Loucy (cell line): ENCODE results near the gene VTN.

Source experiments
- H2AFZ ChIP-seq: fragments of 200-600 bp; sonication (generic); 2 replicates; pipeline ENCODE4 v1.6.0; 2016; ENCODE audit warnings: antibody characterized with exemption, mild to moderate bottlenecking, low read length, moderate library complexity
- H3F3A ChIP-seq: fragments of 200-600 bp; 2 replicates; pipeline ENCODE4 v1.6.0; 2016; ENCODE audit warnings: antibody characterized with exemption, low read depth, mild to moderate bottlenecking
- H3K27me3 ChIP-seq: fragments of 200-600 bp; sonication (generic); 2 replicates; pipeline ENCODE4 v1.6.1; 2014; ENCODE audit warnings: low read length, mild to moderate bottlenecking; ENCODE audit not compliant: insufficient read depth, poor library complexity, severe bottlenecking
- H3K36me3 ChIP-seq: fragments of 200-600 bp; sonication (generic); 2 replicates; pipeline ENCODE4 v1.6.1; 2016; ENCODE audit warnings: low read length; ENCODE audit not compliant: insufficient read depth
- H3K4me1 ChIP-seq: fragments of 200-600 bp; sonication (generic); 2 replicates; pipeline ENCODE4 v1.5.1; 2014; ENCODE audit warnings: low read length, mild to moderate bottlenecking; ENCODE audit not compliant: insufficient read depth, poor library complexity, severe bottlenecking
- H3K4me2 ChIP-seq: fragments of 200-600 bp; sonication (generic); 2 replicates; pipeline ENCODE4 v1.6.0; 2014; ENCODE audit warnings: antibody characterized with exemption, low read length, low read depth, mild to moderate bottlenecking; ENCODE audit not compliant: poor library complexity, severe bottlenecking
- H3K4me3 ChIP-seq: fragments of 200-600 bp; sonication (generic); 2 replicates; pipeline ENCODE4 v1.5.1; 2014; ENCODE audit warnings: low read length, mild to moderate bottlenecking, mixed read lengths; ENCODE audit not compliant: poor library complexity, severe bottlenecking
- H3K79me2 ChIP-seq: fragments of 200-600 bp; sonication (generic); 2 replicates; pipeline ENCODE4 v1.6.1; 2014; ENCODE audit warnings: low read length; ENCODE audit not compliant: insufficient read depth
- H3K9ac ChIP-seq: fragments of 200-600 bp; sonication (generic); 2 replicates; pipeline ENCODE4 v1.6.0; 2014; ENCODE audit warnings: mild to moderate bottlenecking, low read depth, low read length, moderate library complexity; ENCODE audit not compliant: poor library complexity, severe bottlenecking
- H3K9me2 ChIP-seq: fragments of 200-600 bp; sonication (generic); replicated peaks from 2 replicates; pipeline ENCODE4 v1.6.1; 2016; ENCODE audit warnings: low read depth, low read length, mixed read lengths
- H3K9me3 ChIP-seq: fragments of 200-600 bp; sonication (generic); 2 replicates; pipeline ENCODE4 v1.6.1; 2014; ENCODE audit warnings: mild to moderate bottlenecking, antibody characterized with exemption, low read length, low read depth; ENCODE audit not compliant: insufficient read depth
- H4K20me1 ChIP-seq: fragments of 200-600 bp; sonication (generic); 2 replicates; pipeline ENCODE4 v1.6.0; 2014; ENCODE audit warnings: antibody characterized with exemption, low read length, mild to moderate bottlenecking; ENCODE audit not compliant: insufficient read depth, poor library complexity, severe bottlenecking
- CTCF ChIP-seq: fragments of 200-600 bp; sonication (generic); conservative IDR thresholded peaks from 2 replicates; pipeline ENCODE4 v1.5.1; 2014; ENCODE audit warnings: mild to moderate bottlenecking, antibody characterized with exemption, low read length
- EZH2phosphoT487 ChIP-seq: fragments of 200-600 bp; IDR thresholded peaks from 2 replicates; pipeline ENCODE4 v1.6.1; 2018; ENCODE audit warnings: antibody characterized with exemption, mild to moderate bottlenecking, moderate library complexity, borderline replicate concordance

Gene VTN

GRCh38 chr17:28371245-28372202 lies 1.4 kb upstream of the VTN start, which contains the start of gene SARM1:
SARM1 (plus strand) TSS chr17:28371694; CDS start chr17:28372033, 339 bp downstream.
- Histone ChIP-seq H3K4me3 (peak within 1 kb of the TSS; percentile 26), H3K27me3 (no peaks in the 10 kb centered on the region), H3K9me3 (no peaks in the 10 kb centered on the region), H3K9me2 (no peaks in the 10 kb centered on the region), H2AFZ (no peak within 1 kb of the TSS; the same call in 1 of the 2 replicates), H3K4me1 (no peaks in the 10 kb centered on the region), H3K79me2 (no peaks in the 10 kb centered on the region), H3F3A (0 out of 2 replicates have a peak, but pooled peaks cover 2% of the 10 kb centered on the region), H3K36me3 (no peaks in the 10 kb centered on the region), H3K4me2 (peak within 1 kb of the TSS; percentile 29), H3K9ac (no peak within 1 kb of the TSS), H4K20me1 (no peaks in the 10 kb centered on the region)
- TF ChIP-seq EZH2phosphoT487 = no peak
- TF ChIP-seq CTCF = no peak

GRCh38 chr17:28370744-28371103 lies 617 bp upstream of the VTN start:
- H2AFZ ChIP-seq = no peak overlapping the region; the same call in 1 of the 2 replicates
- H3K9me2 ChIP-seq = no peaks in the 10 kb centered on the region
- H4K20me1 ChIP-seq = no peaks in the 10 kb centered on the region
- no peaks in the 10 kb centered on the region for H3K27me3 ChIP-seq
- no peaks in the 10 kb centered on the region for H3K9me3 ChIP-seq
- H3K4me1 ChIP-seq = no peaks in the 10 kb centered on the region
- H3K4me3 ChIP-seq = peak overlapping the region; percentile 26
- no peaks in the 10 kb centered on the region for H3K36me3 ChIP-seq
- H3K9ac ChIP-seq = no peak overlapping the region
- H3F3A ChIP-seq = 0 out of 2 replicates have a peak, but pooled peaks cover 2% of the 10 kb centered on the region
- H3K79me2 ChIP-seq = no peaks in the 10 kb centered on the region
- peak overlapping the region; percentile 29 for H3K4me2 ChIP-seq
- TF ChIP-seq CTCF = no peak
- TF ChIP-seq EZH2phosphoT487 = no peak

- Histone ChIP-seq H3K36me3 (no peaks in the 10 kb centered on the region), H3K4me3 (no peak overlapping the region), H4K20me1 (no peaks in the 10 kb centered on the region), H3F3A (0 out of 2 replicates have a peak, but pooled peaks cover 2% of the 10 kb centered on the region), H3K4me2 (no peak overlapping the region), H3K9me2 (no peaks in the 10 kb centered on the region), H3K27me3 (no peaks in the 10 kb centered on the region), H3K9me3 (no peaks in the 10 kb centered on the region), H3K9ac (no peak overlapping the region), H3K4me1 (no peaks in the 10 kb centered on the region), H2AFZ (no peak overlapping the region), H3K79me2 (no peaks in the 10 kb centered on the region)
- TF ChIP-seq EZH2phosphoT487 = no peak
- no peak; the same call in 1 of the 2 replicates for TF ChIP-seq CTCF
These were observed 448 bp downstream of the VTN start for GRCh38 chr17:28369684-28370034.
